Hepatocyte (in vitro differentiated cells): ENCODE data around the gene PGAP3.

Source experiments
- EZH2 ChIP-seq: fragments of 200-600 bp; sonication (generic); IDR thresholded peaks from 2 replicates; pipeline ENCODE4 v1.6.1; 2016; ENCODE audit warnings: antibody characterized with exemption, mild to moderate bottlenecking, borderline replicate concordance
- TF ChIP-seq, protein P1 (sequence below): fragments of 200-600 bp; sonication (generic); IDR thresholded peaks from 2 replicates; pipeline ENCODE4 v1.5.1; 2016; ENCODE audit warnings: antibody characterized with exemption, mild to moderate bottlenecking; ENCODE audit not compliant: poor library complexity

GRCh38 chr17:39706383-39706782 is 18.5 kb upstream of the PGAP3 start:
- no peak for TF ChIP-seq EZH2
- TF ChIP-seq, protein P1, sequence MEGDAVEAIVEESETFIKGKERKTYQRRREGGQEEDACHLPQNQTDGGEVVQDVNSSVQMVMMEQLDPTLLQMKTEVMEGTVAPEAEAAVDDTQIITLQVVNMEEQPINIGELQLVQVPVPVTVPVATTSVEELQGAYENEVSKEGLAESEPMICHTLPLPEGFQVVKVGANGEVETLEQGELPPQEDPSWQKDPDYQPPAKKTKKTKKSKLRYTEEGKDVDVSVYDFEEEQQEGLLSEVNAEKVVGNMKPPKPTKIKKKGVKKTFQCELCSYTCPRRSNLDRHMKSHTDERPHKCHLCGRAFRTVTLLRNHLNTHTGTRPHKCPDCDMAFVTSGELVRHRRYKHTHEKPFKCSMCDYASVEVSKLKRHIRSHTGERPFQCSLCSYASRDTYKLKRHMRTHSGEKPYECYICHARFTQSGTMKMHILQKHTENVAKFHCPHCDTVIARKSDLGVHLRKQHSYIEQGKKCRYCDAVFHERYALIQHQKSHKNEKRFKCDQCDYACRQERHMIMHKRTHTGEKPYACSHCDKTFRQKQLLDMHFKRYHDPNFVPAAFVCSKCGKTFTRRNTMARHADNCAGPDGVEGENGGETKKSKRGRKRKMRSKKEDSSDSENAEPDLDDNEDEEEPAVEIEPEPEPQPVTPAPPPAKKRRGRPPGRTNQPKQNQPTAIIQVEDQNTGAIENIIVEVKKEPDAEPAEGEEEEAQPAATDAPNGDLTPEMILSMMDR = no peak
